ENCODE results near the gene MLANA.
A peak's percentile ranks its signal among the peaks of the same experiment; 100 is the strongest.

The MLANA gene

DNA sequence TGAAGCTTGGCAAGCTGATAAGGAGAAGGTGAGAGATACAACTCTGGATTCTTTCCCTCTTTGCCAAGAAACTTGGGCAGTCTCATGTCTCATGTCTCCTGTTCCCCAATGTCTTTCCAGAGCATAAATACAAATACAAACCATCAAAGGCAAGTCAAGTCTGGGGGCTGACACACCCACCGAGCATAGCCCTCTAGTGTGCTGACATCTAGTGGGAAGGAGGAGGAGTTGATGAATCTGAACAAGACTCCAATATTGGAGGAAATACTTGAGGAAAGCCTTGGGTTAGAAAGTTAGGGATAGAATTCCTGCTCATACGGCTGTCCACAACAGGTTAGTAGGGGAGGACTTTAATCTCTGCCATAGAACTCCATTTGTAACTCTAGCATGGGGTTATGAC is 8.6 kb downstream of the MLANA start:
- no peak for DNase-seq (ENCODE audit: low spot score)

- DNase-seq (ENCODE audit: low spot score) = no peak
These were observed 9.9 kb downstream of the MLANA start for GRCh38 chr9:5900622-5901021.

DNA sequence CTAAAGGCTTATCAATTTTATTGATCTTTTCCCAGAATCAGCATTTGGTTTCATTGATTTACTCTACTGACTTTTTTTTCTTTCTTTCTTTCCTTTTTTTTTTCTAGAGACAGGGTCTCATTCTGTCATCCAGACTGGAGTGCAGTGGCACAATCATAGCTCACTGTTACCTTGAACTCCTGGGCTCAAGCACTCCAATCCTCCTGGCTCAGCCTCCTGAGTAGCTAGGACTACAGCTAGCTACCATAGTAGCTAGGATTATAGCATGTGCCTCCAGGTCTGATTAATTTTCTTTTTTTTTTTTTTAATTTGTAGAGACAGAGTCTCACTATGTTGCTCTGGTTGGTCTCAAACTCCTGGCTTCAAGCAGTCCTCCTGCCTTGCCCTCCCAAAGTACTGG is 11.7 kb downstream of the MLANA start:
- no peak for DNase-seq (ENCODE audit: low spot score)

DNA sequence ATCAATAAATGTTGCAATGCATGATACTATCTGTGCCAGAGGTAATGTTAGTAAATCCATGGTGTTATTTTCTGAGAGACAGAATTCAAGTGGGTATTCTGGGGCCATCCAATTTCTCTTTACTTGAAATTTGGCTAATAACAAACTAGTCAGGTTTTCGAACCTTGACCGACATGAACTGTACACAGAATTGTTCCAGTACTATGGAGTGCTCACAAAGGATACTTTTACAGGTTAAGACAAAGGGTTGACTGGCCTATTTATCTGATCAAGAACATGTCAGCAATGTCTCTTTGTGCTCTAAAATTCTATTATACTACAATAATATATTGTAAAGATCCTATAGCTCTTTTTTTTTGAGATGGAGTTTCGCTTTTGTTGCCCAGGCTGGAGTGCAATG is 18.2 kb downstream of the MLANA start:
- no peak for DNase-seq (ENCODE audit: low spot score)

- DNase-seq (ENCODE audit: low spot score) = no peak
These were observed 19.3 kb downstream of the MLANA start for GRCh38 chr9:5909976-5910375.

DNA sequence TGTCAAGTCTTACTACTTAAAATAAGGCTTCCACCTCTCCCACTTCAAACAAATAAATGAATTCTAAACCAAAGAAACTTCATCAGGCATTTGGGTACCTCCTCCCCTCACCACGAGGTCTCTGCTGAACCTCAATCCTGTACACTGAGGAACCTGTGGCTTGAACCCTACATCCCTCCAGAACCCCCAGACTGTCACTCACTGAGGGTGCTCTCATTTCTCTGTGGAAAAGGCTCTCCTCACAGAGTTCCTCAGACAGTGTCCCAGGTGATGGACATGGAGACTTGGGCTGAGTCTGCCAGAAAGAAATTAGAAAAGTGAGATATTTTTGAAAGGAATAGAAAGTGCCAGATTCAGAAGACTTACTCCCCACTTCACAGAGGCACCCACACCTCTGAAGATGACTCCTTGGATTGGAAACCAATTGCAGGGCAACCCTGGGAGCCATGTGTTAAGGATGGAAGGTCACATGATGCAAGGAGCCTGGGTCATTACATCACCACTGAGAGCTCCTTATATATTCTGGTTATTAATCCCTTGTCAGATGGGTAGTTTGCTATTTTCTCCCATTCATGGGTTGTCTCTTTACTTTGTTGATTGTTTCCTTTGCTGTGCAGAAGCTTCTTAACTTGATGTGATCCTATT is 19.8 kb downstream of the MLANA start:
- DNase-seq (ENCODE audit: low spot score) = no peak

- no peak for DNase-seq (ENCODE audit: low spot score)
These were observed 24.7 kb downstream of the MLANA start for GRCh38 chr9:5915438-5915837.

- DNase-seq (ENCODE audit: low spot score) = no peak
These were observed 26.6 kb downstream of the MLANA start for GRCh38 chr9:5917273-5917672.

- no peak for DNase-seq (ENCODE audit: low spot score)
These were observed 27.2 kb downstream of the MLANA start for GRCh38 chr9:5917888-5918287.

- DNase-seq (ENCODE audit: low spot score) = no peak
These were observed 27.8 kb downstream of the MLANA start for GRCh38 chr9:5918460-5918859.

- DNase-seq (ENCODE audit: low spot score) = no peak
These were observed 30.2 kb downstream of the MLANA start for GRCh38 chr9:5920860-5921328.

DNA sequence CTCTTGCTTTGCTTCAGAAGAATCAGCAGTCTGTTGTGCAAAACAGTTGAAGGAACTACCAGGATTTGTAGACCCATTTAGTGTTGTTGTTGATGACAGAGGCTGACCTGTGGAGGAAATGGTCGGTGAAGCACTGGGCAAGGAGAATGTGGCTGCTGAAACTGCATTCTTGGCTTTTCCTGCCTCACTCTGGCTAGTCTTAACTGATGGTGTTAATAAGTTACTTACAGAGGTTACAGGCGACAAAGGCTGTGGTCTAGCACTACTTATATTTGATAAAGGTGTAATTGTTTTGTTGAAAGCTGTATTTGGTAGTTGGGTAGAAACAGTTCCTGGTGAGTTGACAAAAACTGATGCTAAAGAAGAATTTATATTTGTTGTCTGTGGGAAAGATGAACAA is 31.5 kb downstream of the MLANA start:
- DNase-seq (ENCODE audit: low spot score) = no peak

DNA sequence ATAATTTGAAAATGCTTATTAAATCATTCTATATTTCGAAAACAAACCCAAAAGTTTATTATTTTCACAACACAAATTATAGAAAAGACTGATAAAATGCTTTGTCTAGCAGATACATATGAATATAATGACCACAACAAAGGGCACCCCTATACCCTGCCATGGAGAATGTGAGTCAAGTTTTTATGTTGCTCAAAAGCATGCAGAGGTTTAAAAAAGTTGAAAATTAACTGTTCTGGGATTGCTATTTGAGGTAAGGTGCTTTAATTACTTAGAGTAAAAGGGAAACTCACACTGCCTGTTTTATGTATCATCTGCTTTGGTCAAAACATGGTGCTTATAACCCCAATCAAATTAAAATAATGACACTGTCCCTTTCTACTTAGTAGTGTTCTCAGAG is 41.0 kb downstream of the MLANA start:
- no peak for DNase-seq (ENCODE audit: low spot score)

GRCh38 chr9:5938449-5938848 is 47.8 kb downstream of the MLANA start:
- DNase-seq (ENCODE audit: low spot score) = no peak

DNA sequence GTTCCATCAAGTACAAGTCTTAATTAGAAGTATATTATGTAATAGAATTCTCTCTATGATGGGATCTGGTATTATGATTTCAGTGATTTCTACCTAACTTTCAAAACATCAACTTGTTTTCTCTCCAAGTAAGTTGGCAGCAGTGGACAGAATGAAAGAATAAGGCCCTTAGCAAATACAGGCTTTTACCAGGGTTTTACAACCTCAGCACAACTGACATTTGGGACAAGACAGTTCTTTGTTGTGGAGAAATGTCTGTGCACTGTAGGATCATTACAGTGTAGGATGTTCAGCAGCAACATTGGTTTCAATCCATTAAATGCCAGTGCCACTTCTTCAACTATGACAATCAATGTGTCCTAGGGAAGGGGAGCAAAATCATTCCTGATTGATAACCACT is 48.8 kb downstream of the MLANA start:
- peak; percentile 55 for DNase-seq (ENCODE audit: low spot score)

GRCh38 chr9:5941214-5941613 is 50.5 kb downstream of the MLANA start:
- DNase-seq (ENCODE audit: low spot score) = no peak

GRCh38 chr9:5945112-5945511 is 54.4 kb downstream of the MLANA start:
- DNase-seq (ENCODE audit: low spot score) = no peak

GRCh38 chr9:5947912-5948311 is 57.2 kb downstream of the MLANA start:
- DNase-seq (ENCODE audit: low spot score) = no peak

GRCh38 chr9:5949103-5949699 is 58.5 kb downstream of the MLANA start:
- no peak for DNase-seq (ENCODE audit: low spot score)

GRCh38 chr9:5950261-5950660 is 59.6 kb downstream of the MLANA start:
- DNase-seq (ENCODE audit: low spot score) = no peak

- no peak for DNase-seq (ENCODE audit: low spot score)
These were observed 61.1 kb downstream of the MLANA start for GRCh38 chr9:5951686-5952211.

DNA sequence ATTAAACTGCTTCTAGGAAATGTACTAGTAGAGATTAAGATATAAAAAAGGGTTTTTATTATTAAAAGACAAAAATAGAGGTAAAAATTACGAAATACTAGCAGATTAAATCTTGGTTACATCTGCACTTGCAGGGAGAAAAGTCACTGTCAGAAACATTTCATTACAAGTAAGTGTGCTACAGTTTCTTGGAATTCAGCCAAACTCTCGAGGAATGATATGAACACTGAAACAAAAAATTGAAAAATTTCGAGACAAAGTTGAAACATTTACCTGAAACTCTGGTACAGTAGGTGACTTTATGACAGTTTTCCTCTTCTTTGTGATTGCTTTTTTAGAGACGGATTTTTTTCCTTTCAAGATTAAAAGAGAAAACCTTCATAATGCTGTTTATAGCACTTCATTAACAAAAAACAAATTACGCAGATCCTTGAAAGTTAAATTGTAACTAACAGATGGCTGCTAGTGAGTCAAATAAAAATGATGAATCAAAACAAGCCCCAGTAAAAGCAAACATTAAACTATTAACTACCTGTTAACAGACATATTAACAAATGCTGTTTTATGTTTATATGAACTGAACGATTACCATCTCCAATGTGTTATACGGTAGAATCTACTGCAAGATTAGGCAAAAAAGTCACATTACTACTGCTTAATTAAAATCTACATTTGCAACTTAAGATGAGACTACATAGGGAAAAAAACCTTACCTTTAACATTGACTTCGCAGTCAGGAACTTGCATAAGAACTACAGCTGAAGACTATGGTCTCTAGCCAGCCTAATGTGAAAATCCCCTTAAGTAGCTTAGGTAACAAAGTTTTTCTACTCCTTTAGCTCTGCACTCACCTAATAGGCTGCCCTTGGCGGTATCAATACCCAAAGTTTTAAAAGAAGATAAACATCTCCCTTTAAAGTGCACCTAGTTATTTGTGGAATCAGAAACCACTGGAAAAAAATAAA is 63.3 kb downstream of the MLANA start:
- DNase-seq (ENCODE audit: low spot score) = no peak

GRCh38 chr9:5957166-5957565 is 66.5 kb downstream of the MLANA start:
- no peak for DNase-seq (ENCODE audit: low spot score)
